Hepatocyte (in vitro differentiated cells): ENCODE results near the gene CLCN7. TPM values are rescaled to one million over a fixed set of nuclear protein-coding genes. Genes with fewer than 3 reads are reported as not detected.

ENCODE experiments used
- DNase-seq: peaks from one replicate; pipeline ENCODE4 v3.0.0-alpha.2; 2016; ENCODE audit warnings: low spot score
- H2AFZ ChIP-seq: fragments of 200-600 bp; sonication (generic); 2 replicates; pipeline ENCODE4 v1.6.0; 2016; ENCODE audit warnings: antibody characterized with exemption, mild to moderate bottlenecking
- H3K27ac ChIP-seq: fragments of 200-600 bp; sonication (generic); 2 replicates; pipeline ENCODE4 v1.5.1; 2016; ENCODE audit warnings: mild to moderate bottlenecking
- H3K27me3 ChIP-seq: fragments of 200-600 bp; sonication (generic); 2 replicates; pipeline ENCODE4 v1.6.1; 2016
- H3K36me3 ChIP-seq: fragments of 200-600 bp; sonication (generic); replicated peaks from 2 replicates; pipeline ENCODE4 v1.5.1; 2016; ENCODE audit warnings: low read depth; ENCODE audit not compliant: insufficient read depth
- H3K4me1 ChIP-seq: fragments of 200-600 bp; sonication (generic); 2 replicates; pipeline ENCODE4 v1.5.1; 2016; ENCODE audit warnings: mild to moderate bottlenecking, moderate library complexity; ENCODE audit not compliant: insufficient read depth
- H3K4me2 ChIP-seq: fragments of 200-600 bp; sonication (generic); 2 replicates; pipeline ENCODE4 v1.6.0; 2016
- H3K4me3 ChIP-seq: fragments of 200-600 bp; sonication (generic); 2 replicates; pipeline ENCODE4 v1.5.1; 2016; ENCODE audit warnings: mild to moderate bottlenecking
- H3K79me2 ChIP-seq: fragments of 200-600 bp; sonication (generic); 2 replicates; pipeline ENCODE4 v1.6.0; 2017; ENCODE audit warnings: mild to moderate bottlenecking
- H3K9me2 ChIP-seq: fragments of 200-600 bp; sonication (generic); replicated peaks from 2 replicates; pipeline ENCODE4 v1.6.0; 2017; ENCODE audit warnings: mild to moderate bottlenecking; ENCODE audit not compliant: insufficient read depth
- H3K9me3 ChIP-seq: fragments of 200-600 bp; sonication (generic); 2 replicates; pipeline ENCODE4 v1.5.1; 2016; ENCODE audit warnings: low read depth, mild to moderate bottlenecking
- H4K20me1 ChIP-seq: fragments of 200-600 bp; sonication (generic); 2 replicates; pipeline ENCODE4 v1.6.0; 2016; ENCODE audit warnings: mild to moderate bottlenecking; ENCODE audit not compliant: insufficient read depth, poor library complexity, severe bottlenecking
- EZH2 ChIP-seq: fragments of 200-600 bp; sonication (generic); IDR thresholded peaks from 2 replicates; pipeline ENCODE4 v1.6.1; 2016; ENCODE audit warnings: antibody characterized with exemption, mild to moderate bottlenecking, borderline replicate concordance
- EZH2phosphoT487 ChIP-seq: fragments of 200-600 bp; sonication (generic); IDR thresholded peaks from one replicate; pipeline ENCODE4 v1.6.1; 2018; ENCODE audit warnings: antibody characterized with exemption, mild to moderate bottlenecking, low read depth, moderate library complexity; ENCODE audit not compliant: unreplicated experiment, severe bottlenecking
- WGBS: methylation state at CpG from one replicate; pipeline ENCODE4 v1.1.6; 2016; ENCODE audit warnings: low lambda C conversion rate; ENCODE audit errors: missing lambda C conversion rate; 5-methylcytosine and 5-hydroxymethylcytosine counted together
- polyA plus RNA-seq: library from polyadenylated mRNA; unstranded; fragments of >200 nt; fragmentation: Nextera tagmentation; extraction: Ambion mirVana; gene quantifications from 2 replicates; pipeline ENCODE4 v1.2.1, GENCODE V29; 2016
- total RNA-seq: library from RNA; depleted of rRNA; stranded (reverse); fragments of >200 nt; gene quantifications from 2 replicates; pipeline ENCODE4 v1.2.3, GENCODE V29; 2014
- TF ChIP-seq, protein P1 (sequence below): fragments of 200-600 bp; sonication (generic); IDR thresholded peaks from 2 replicates; pipeline ENCODE4 v1.5.1; 2016; ENCODE audit warnings: antibody characterized with exemption, mild to moderate bottlenecking; ENCODE audit not compliant: poor library complexity

Gene CLCN7
- total and polyA plus RNA-seq, 2 experiments from 2014 or later: 56.3 to 107 TPM

DNA sequence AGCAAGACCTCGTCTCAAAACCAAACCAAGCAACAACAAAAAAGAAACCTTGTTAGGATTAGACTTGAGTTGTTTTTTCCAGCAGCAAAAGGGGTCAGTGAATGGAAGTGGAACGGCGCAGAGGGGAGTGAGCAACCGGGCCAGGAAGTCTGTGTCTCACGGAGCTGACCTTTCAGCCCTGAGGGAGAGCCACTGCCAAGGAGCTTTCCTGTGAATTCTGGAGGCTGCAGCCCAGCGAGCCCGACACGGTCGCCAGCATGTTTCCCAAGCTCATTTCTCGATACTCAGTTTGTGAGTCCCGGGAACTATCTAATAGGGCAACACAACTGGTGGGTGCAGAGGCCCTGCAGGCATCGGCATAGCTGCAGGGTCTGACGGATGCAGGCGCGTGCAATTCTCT lies 37.9 kb upstream of the CLCN7 start:
- no peaks in the 10 kb centered on the region for H3K27me3 ChIP-seq
- no peak overlapping the region for H3K4me3 ChIP-seq
- TF ChIP-seq EZH2 (no peak), EZH2phosphoT487 (no peak)
- TF ChIP-seq, protein P1, sequence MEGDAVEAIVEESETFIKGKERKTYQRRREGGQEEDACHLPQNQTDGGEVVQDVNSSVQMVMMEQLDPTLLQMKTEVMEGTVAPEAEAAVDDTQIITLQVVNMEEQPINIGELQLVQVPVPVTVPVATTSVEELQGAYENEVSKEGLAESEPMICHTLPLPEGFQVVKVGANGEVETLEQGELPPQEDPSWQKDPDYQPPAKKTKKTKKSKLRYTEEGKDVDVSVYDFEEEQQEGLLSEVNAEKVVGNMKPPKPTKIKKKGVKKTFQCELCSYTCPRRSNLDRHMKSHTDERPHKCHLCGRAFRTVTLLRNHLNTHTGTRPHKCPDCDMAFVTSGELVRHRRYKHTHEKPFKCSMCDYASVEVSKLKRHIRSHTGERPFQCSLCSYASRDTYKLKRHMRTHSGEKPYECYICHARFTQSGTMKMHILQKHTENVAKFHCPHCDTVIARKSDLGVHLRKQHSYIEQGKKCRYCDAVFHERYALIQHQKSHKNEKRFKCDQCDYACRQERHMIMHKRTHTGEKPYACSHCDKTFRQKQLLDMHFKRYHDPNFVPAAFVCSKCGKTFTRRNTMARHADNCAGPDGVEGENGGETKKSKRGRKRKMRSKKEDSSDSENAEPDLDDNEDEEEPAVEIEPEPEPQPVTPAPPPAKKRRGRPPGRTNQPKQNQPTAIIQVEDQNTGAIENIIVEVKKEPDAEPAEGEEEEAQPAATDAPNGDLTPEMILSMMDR: no peak
- DNase-seq: no peak
- H3K27ac ChIP-seq: no peak overlapping the region
- H3K9me3 ChIP-seq: no peaks in the 10 kb centered on the region
- H3K36me3 ChIP-seq: no peaks in the 10 kb centered on the region
- H4K20me1 ChIP-seq: no peaks in the 10 kb centered on the region
- H3K79me2 ChIP-seq: no peaks in the 10 kb centered on the region
- H3K4me2 ChIP-seq: no peak overlapping the region
- no peaks in the 10 kb centered on the region for H3K4me1 ChIP-seq
- 96% methylated on average over 15 of the region's 15 CpGs for WGBS
- no peak overlapping the region for H2AFZ ChIP-seq
- H3K9me2 ChIP-seq: no peaks in the 10 kb centered on the region

DNA sequence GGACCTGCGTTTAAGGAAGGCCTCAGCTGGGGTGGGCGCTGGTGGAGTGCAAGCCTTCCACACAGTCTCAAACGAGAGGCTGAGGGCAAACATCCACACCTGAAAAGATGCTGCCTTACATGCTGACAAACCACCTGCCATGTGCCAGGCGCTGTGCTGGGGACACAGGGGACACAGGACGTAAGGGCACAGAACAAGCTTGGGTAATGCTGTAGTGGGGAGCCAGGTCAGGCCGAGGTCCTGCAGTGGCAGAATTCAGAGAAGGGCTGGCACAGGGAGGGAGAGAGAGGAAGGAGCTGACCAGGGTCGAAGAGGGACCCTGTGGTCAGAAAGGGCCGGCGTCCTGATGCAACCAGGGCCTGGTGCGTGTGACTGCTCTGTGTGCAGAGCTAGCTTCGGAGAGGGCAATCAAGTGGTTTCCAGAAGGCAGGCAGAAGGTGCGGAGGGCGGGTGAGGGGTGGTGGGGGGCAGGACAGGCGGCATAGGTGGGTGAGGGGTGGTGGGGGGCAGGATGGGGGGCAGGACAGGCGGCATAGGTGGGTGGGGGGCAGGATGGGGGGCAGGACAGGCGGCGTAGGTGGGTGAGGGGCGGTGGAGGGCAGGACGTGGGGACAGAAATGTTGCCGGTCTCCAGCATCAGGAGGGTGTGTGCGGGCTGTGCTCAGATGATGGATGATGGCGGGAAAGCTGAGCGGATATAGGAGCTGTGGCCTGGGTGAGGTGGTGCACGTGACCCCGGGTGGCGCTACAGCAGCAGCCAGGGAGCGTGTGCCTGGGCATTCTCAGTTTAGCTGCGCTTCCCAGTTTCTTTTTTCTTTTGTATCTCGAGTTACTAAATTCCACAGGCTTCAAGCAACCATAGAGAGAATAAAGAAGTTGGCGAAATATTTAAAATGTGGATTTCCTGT lies 37.1 kb upstream of the CLCN7 start:
- Histone ChIP-seq H3K79me2 (no peaks in the 10 kb centered on the region), H3K9me2 (no peaks in the 10 kb centered on the region), H3K9me3 (no peaks in the 10 kb centered on the region), H2AFZ (no peak overlapping the region), H3K27ac (no peak overlapping the region), H3K27me3 (no peaks in the 10 kb centered on the region), H4K20me1 (no peaks in the 10 kb centered on the region), H3K4me2 (no peak overlapping the region), H3K36me3 (no peaks in the 10 kb centered on the region), H3K4me1 (no peaks in the 10 kb centered on the region), H3K4me3 (no peak overlapping the region)
- DNase-seq: no peak
- 88% methylated on average over 23 of the region's 30 CpGs for WGBS
- TF ChIP-seq, protein P1: no peak
- TF ChIP-seq EZH2phosphoT487: no peak
- no peak for TF ChIP-seq EZH2

DNA sequence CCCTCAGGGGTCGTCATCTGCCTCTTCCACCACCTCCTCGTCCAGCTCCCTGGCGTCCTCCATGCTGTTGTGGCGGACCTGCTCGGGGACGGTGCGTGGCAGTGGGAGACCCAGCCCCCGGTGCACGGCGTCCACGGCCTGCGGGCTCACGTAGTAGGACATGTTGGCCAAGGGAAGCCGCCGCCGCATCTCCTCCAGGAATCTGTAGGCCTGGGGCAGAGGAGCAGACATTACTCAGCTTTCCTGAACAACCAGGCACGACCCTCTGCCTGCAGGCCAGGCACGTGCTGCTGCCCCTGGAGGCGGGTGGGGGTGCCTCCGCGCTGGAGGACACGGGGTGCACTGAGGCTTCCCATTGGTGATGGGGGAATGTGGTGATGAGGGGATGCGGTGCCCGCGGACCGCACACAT lies 36.1 kb upstream of the CLCN7 start:
- Histone ChIP-seq H3K27me3 (no peaks in the 10 kb centered on the region), H3K4me1 (no peaks in the 10 kb centered on the region), H3K79me2 (no peaks in the 10 kb centered on the region), H2AFZ (no peak overlapping the region), H3K27ac (no peak overlapping the region), H3K4me2 (no peak overlapping the region), H4K20me1 (no peaks in the 10 kb centered on the region), H3K36me3 (no peaks in the 10 kb centered on the region), H3K9me3 (no peaks in the 10 kb centered on the region), H3K4me3 (no peak overlapping the region), H3K9me2 (no peaks in the 10 kb centered on the region)
- TF ChIP-seq EZH2: no peak
- no peak for DNase-seq
- 95% methylated on average over 26 of the region's 26 CpGs for WGBS

DNA sequence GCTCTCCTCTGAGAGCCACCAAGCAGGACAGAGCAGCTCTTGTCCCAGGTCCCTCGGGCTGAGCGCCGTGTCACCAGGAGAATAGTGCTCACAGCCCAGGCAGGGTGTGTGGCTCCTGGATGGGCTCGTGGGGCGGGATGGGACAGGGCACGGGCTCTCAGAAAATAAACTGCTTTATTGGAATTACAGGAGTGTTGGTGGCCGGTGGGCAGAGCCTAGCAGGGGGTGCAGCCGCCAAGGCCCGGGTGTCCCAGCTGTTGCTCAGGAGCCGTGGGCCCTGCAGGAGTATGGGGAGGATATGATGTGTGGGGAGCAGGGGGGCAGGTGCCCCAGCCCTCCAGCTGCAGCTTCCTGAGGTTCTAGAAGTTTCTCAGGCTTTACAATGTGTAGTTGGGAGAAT lies 35.4 kb upstream of the CLCN7 start:
- H3K4me2 ChIP-seq: no peak overlapping the region
- no peak overlapping the region for H3K4me3 ChIP-seq
- H3K79me2 ChIP-seq: no peaks in the 10 kb centered on the region
- H3K27me3 ChIP-seq: no peaks in the 10 kb centered on the region
- H3K36me3 ChIP-seq: no peaks in the 10 kb centered on the region
- no peaks in the 10 kb centered on the region for H4K20me1 ChIP-seq
- H3K9me2 ChIP-seq: no peaks in the 10 kb centered on the region
- TF ChIP-seq EZH2phosphoT487 (no peak), EZH2 (no peak)
- TF ChIP-seq, protein P1: no peak
- H2AFZ ChIP-seq: no peak overlapping the region
- 85% methylated on average over 10 of the region's 10 CpGs for WGBS
- no peaks in the 10 kb centered on the region for H3K9me3 ChIP-seq
- H3K4me1 ChIP-seq: no peaks in the 10 kb centered on the region
- no peak overlapping the region for H3K27ac ChIP-seq
- no peak for DNase-seq
